NCI-H187 (cell line): ENCODE measurements around the gene INS.
"Not testable (repeated sequence)": the region's sequence is repeated elsewhere in the genome, so short reads cannot be mapped to it uniquely, and the experiment has no call there.

Source experiments
- DNase-seq, 2 experiments: peaks; one replicate each; lab custom pipeline; 2025; lab: John Stamatoyannopoulos, UW

The INS gene

DNA sequence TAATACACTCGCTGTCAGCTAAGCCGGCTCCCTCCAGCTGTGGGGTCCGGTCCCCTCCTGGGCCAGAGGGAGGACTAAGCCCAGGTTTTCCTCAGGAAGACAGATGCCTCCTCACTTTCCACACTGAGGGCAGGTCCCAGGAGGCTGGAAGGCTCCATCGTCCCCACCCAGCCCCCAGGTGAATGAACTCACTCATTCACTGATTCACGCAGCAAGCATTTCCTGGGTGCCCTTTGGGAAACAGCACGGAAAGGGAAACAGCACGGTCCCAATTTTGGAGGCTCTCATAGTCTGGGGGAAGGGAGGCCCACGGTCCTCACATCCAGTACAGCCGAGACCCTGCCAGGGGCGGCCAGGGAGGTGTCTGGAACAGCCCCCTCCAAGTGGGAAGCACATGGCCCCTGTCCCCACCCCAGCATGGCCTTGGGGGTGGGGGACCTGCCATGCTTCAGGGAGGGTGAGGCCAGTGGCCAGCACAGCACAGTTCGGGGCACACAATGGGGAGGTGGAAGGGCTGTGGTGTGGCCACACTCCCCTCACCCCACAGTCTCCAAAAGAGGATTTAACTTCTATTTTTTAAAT, 19.9 kb upstream of the INS start:
- DNase-seq, result no peak

GRCh38 chr11:2180347-2180746, 19.3 kb upstream of the INS start:
- no peak for DNase-seq

DNA sequence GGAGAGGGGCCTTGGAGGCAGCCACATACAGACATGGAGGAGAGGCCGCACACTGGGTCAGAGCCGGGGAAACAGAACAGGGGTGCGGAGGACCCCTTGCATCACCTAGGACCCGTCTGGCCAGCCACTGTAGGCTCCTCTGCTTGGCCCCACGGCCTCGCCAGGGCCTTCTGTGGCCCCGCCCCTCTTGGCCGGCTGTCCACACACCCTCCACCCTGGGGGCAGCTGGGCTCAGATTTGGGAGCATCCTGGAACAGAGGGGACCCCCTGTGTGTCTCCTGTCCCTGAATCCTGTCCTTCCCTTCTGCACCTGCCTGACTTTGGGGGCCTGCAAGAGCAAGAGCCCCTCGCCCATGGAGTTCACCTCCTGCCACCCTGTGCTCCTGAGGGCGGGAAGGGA, 18.5 kb upstream of the INS start:
- DNase-seq, result no peak

DNA sequence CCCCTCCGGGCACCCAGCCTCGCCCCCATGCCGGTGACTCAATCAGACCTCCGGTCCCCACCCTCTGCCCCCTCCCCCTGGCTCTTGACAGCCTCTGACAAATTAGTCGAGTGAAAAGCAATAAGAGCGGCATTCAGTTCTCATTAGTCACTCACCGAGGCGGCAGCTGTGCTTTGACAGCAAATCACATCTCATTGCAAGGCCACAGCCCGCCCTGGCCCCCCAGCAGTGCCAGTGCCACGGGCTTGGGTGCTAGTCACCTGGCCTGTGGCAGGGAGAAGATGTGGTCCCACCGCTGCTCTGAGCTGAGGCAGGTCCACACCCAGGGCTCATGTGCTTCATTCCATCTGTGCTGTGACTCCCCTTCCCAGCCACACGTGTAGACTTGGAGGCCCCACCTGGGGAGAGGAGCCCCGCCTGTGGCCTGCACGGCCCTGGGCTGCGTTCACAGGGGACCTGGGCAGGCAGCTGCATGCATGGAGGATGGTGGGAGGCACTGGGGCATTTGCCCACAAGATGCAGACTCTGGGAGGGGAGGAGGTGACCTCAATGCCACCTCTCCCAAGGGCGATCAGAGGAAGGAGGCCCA, 18.0 kb upstream of the INS start:
- no peak for DNase-seq

DNA sequence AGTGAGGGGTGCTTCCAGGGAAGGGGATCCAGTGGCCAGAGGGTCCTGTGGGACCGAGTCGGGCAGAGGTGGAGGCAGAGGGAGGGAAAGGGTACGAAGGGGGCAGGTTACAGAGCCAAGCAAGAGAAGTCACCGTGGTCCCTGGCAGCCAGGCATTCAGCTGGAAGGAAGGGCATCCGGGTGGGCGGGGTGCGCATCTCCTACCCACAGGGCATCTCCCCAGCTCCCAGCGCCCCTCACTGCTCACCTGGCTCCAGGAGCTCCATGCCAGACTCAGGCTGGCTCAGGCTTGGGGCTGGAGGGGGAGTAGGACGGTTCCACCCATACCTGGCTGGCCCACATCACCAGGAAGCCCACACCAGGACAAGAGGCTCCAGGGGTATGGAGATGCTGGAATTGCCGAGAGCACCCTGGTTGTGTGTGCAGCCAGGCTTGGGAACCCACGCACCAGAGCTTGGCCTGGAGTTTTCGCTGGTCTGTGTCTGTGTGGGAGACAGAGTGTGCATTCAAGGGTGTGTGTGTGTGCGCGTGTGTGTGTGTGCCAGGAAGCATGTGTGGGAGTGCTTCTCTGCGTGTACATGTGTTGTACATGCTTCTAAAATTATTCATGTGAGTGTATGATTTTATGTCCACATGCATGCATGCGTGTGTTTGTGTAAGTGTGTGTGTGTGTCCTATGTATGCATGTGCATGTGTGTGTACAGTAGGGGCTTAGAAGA, 17.2 kb upstream of the INS start:
- not testable (repeated sequence) for DNase-seq

GRCh38 chr11:2177076-2177475, 16.1 kb upstream of the INS start:
- DNase-seq, result no peak

DNA sequence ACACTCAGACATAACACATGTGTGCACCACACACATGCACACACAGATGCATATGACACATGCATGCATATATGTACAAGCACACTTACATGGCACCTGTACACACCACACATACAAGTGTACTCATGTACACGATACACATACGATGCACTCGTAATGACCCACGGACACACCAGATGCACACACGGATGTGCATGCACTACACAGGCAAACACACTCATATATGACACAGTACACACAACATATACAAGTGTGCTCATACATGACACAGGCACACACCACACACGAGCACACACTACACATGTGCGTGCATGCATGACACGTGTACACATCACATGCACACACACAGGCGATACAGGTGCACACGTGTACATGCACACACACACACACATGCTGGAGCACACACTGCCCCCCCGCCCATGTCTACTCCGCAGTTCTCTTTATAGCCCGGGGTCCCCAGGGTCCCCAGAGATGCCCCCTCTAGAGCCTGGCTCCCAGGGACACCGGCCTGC, 15.4 kb upstream of the INS start:
- DNase-seq, result no peak

DNA sequence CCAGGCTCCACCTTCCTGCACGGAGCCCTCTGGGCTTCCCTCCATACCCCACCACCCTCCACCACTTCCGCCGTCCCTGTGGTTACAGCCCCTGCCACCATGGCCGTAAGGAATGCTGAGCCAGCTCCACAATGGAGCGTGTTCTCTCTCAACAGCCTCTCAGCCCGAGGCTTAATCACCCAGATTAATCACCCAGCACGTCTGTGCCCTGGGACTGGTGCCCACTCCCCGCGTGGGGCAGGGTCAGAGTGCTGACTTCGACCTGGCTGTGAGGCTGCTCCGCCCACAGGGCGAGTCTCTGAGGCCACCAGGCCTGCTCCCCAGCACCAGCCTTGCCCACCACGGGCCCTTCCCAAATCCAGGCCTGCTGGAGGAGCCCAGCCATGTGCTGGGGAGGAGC, 14.7 kb upstream of the INS start:
- no peak for DNase-seq

GRCh38 chr11:2174361-2174760, 13.4 kb upstream of the INS start:
- no peak for DNase-seq

GRCh38 chr11:2173761-2174160, 12.8 kb upstream of the INS start:
- DNase-seq, result no peak

DNA sequence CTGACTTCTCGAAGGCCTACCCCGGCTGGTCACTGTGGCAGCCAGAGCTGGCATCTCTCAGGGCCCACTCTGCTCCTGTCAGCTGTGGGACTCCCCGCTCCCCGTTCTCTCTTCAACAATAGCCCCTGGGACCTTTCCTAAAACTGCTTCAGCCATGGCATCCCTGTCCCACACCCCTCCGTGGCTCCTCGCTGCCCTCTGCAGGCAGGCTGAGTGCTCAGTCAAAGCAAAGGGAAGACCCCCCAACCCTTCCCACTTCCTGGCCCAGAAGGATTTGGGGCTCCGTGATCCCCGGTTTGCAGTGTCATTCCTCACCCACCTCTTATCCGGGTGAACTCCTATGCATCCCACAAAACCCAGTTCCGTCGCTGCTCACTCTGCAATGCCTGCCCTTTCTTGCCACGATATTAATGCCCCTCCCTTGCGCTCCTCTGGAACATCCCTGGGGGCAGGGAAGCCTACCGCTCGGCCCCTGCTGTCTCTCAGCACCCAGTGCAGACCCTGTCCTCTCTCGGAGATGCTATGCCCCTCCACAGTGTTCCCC, 12.2 kb upstream of the INS start:
- DNase-seq, result no peak

DNA sequence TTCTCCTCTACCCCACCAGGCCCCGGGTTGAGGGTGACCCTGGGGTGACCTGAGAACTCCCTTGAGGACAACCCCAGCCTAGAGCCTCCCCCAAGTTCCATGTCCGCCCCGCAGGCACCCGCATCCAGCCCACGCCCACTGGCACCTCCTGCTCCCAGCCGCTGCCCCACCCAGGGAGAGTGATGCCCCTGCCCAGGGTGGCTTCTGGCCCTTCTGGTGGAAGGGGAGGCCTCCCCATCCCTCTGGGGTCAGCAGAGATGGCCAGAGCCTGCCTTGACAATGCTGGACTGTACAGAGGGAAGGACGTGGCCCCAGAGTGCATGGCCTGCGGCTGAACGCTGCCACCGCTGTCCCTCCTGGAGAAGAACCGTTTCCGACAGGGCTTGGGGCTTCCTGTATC, 11.7 kb upstream of the INS start:
- no peak for DNase-seq

DNA sequence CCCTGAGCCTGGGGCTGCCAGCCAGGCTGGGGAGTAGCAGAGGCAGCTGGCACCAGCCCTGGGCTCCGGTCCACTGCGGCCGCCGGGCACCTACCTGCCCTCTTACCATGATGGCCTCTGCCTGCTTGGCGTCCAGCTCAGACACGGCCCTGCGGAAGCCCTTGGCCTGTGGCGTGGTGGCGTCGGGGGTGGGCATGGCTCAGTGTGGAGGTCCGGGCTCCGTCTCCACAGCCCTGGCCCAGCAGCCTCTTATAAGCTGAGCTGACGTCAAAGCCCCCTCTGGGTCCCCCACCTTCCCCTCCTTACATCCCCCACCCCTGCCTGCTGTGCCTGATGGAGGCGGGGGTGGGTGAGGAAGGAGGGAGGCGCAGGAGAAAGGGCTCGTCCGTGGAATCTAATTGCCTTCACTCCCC, 10.6 kb upstream of the INS start, which contains the start of gene TH:
TH (minus strand) TSS at position 225 of the 413 bp plus-strand sequence; CDS start at position 196, 29 bp downstream.
- DNase-seq, result no peak

GRCh38 chr11:2169626-2170570, 8.9 kb upstream of the INS start:
- DNase-seq, result no peak

- DNase-seq, result no peak
These were observed 8.0 kb upstream of the INS start for GRCh38 chr11:2169005-2169378.

- DNase-seq, result no peak
These were observed 7.4 kb upstream of the INS start for GRCh38 chr11:2168286-2169004.

- no peak for DNase-seq
These were observed 6.4 kb upstream of the INS start for GRCh38 chr11:2167141-2168045.

- DNase-seq, result no peak
These were observed 5.3 kb upstream of the INS start for GRCh38 chr11:2166091-2166851.

DNA sequence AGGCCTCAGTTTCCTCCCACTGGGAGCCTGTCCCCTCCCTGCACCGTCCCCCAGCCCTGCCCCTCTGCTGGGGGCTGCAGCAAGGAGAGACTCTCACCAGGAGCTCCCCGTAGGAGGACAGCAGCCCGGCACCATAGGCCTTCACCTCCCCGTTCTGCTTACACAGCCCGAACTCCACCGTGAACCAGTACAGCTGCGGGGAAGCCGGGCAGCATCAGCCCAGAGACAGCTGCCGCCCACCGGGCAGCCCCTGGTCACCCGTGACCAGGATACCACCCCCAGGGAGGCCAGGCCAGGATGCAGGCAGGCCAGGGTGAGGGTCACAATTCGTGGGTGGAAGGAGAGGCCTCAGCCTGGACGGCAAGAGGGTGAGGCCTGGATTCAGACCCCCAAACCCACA, 4.6 kb upstream of the INS start:
- no peak for DNase-seq
